ENCODE measurements around the gene LRIT1. TPM values are rescaled to one million over a fixed set of nuclear protein-coding genes. Genes with fewer than 3 reads are reported as not detected.
A peak's percentile ranks its signal among the peaks of the same experiment; 100 is the strongest.

The LRIT1 gene
- total RNA-seq, 6 donors from 2014 or later = not detected

DNA sequence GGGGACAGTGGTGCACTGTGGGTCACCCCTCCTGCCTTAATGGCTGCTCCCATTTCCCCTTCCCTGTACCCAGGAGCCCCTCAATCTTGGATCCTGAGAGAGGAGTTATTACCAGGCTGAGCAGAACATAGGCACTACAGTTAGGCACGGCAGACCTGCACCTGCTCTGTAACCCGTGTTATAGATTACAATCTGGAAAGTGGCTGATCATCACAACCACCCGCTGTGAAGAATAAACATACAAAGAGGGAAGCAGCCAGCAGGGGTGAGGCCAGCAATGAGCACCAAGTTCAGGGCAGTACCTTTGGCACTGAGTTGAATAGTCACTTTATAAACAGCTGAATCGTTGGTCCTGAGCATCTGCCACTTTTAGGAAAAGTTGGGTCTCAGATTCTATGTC lies 45.3 kb downstream of the LRIT1 start:
- TF ChIP-seq POLR2AphosphoS5 (IDR thresholded peaks at IDR 0.05) (no peak), EP300 (IDR thresholded peaks at IDR 0.05) (no peak), POLR2A (IDR thresholded peaks at IDR 0.05) (no peak)
- TF ChIP-seq, protein P1, sequence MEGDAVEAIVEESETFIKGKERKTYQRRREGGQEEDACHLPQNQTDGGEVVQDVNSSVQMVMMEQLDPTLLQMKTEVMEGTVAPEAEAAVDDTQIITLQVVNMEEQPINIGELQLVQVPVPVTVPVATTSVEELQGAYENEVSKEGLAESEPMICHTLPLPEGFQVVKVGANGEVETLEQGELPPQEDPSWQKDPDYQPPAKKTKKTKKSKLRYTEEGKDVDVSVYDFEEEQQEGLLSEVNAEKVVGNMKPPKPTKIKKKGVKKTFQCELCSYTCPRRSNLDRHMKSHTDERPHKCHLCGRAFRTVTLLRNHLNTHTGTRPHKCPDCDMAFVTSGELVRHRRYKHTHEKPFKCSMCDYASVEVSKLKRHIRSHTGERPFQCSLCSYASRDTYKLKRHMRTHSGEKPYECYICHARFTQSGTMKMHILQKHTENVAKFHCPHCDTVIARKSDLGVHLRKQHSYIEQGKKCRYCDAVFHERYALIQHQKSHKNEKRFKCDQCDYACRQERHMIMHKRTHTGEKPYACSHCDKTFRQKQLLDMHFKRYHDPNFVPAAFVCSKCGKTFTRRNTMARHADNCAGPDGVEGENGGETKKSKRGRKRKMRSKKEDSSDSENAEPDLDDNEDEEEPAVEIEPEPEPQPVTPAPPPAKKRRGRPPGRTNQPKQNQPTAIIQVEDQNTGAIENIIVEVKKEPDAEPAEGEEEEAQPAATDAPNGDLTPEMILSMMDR (IDR thresholded peaks at IDR 0.05) = no peak
- ATAC-seq (ENCODE audit: low FRiP score in 2 of 2) (no peak), DNase-seq (no peak)
- Histone ChIP-seq H3K36me3 (no peaks in the 10 kb centered on the region), H3K27ac (no peak overlapping the region), H3K27me3 (peaks cover 0 to 23% (median 9%) of the 10 kb centered on the region in 4 donors), H3K4me1 (peaks cover 5 to 15% (median 12%) of the 10 kb centered on the region in 4 donors), H3K4me3 (no peak overlapping the region), H3K9me3 (no peaks in the 10 kb centered on the region)
- 20 to 22% methylated on average over 2 to 4 of the region's 4 CpGs for WGBS, 2 donors

DNA sequence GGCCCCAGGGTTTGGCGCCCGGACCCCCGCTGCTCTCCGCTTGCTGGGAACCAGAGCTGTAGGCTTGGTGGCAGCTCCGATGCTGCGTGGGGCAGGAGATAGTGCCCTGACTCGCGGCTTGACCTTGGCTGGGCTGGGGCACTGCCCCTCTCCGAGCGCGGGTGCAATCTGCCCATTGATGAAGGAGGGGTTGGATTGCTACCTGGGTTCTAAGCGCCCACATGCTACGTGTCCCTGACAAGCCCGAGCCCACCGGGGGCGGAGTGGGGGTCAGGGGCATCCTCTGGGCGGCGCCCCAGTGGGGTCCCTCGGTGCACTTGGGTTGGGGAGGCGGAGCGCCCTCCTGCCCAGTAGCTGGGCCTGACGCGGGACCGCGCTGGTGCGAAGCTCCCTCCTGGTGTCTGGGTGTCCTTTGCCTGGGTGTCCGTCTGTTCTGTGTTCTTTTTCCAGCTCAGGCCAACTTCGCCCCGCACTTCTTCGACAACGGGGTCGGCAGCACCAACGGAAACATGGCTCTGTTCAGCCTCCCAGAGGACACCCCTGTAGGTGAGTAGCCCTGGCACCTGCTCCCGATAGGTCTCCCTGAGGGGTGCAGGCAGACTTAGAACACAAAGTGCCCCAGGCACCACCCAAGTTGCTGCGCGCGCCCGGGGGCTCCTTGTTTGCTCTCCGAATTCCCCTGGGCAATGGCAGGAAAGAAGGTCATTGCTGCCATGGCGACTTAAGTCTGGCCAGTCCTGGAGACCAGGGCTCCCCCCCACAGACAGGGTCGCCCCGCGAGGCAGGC lies 46.1 kb downstream of the LRIT1 start:
- Histone ChIP-seq H3K27ac (no peak overlapping the region), H3K27me3 (peaks cover 0 to 23% (median 9%) of the 10 kb centered on the region in 4 donors), H3K4me1 (peaks cover 5 to 15% (median 12%) of the 10 kb centered on the region in 4 donors), H3K4me3 (peak overlapping the region in 3 of 4 donors; percentile 35 to 53 (median 43)), H3K9me3 (no peaks in the 10 kb centered on the region), H3K36me3 (no peaks in the 10 kb centered on the region)
- 36 to 50% methylated on average over 11 to 25 of the region's 43 CpGs for WGBS, 2 donors
- TF ChIP-seq EP300 (IDR thresholded peaks at IDR 0.05) (no peak), POLR2A (IDR thresholded peaks at IDR 0.05) (no peak), POLR2AphosphoS5 (IDR thresholded peaks at IDR 0.05) (no peak)
- TF ChIP-seq, protein P1 (IDR thresholded peaks at IDR 0.05) = no peak
- ATAC-seq (ENCODE audit: low FRiP score in 2 of 2) (no peak), DNase-seq (peak in 1 of 2 donors; percentile 75)

DNA sequence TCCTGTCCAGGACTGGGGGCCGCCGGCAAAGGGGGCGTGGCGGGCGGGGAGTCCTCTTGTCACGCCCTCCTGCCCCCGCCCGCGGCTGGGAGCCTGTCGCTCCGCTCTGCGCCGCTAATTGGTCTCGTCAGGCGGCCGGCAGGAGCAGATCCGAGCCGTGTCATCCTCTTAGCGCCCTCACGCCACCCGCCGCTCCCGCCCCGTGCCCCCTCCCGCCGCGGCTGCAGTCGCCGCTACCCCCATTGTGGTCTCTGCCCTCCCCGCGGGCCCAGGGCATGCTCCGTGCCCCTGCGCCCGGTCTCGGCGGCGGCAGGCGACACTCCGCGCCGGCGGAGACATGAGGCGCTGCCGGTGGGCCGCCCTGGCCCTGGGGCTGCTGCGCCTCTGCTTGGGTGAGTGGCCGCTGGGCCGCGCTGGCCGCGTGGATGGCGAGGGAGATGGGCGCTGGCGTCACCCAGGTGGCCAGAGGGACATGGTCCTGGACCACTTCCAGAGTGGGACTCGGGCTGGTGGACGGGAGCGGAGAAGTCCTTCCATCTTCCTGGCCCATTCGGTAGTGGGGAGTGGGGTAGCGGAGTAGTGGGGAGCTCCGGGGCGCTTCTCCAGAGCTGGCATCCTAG lies 46.8 kb downstream of the LRIT1 start, which contains the start of gene CDHR1:
Gene CDHR1, plus strand, starts transcription at position 114 of the 620 bp plus-strand sequence. Its CDS starts 224 bp downstream, at position 338.
- no CpG with 5 or more reads among the region's 61 CpGs for WGBS, 2 donors
- H3K27me3 ChIP-seq = peaks cover 0 to 23% (median 9%) of the 10 kb centered on the region in 4 donors
- ATAC-seq (ENCODE audit: low FRiP score in 2 of 2) (peak in 1 of 2 donors; percentile 39), DNase-seq (peak; percentile 41 to 89)
- TF ChIP-seq EP300 (IDR thresholded peaks at IDR 0.05) (no peak), POLR2A (IDR thresholded peaks at IDR 0.05) (no peak), POLR2AphosphoS5 (IDR thresholded peaks at IDR 0.05) (no peak)
- TF ChIP-seq, protein P1 (IDR thresholded peaks at IDR 0.05) = no peak
- no peak within 1 kb of the TSS for H3K27ac ChIP-seq
- H3K4me3 ChIP-seq = peak within 1 kb of the TSS in 3 of 4 donors; percentile 35 to 53 (median 43)
- H3K36me3 ChIP-seq = no peaks in the 10 kb centered on the region
- H3K9me3 ChIP-seq = no peaks in the 10 kb centered on the region
- H3K4me1 ChIP-seq = peaks cover 5 to 15% (median 12%) of the 10 kb centered on the region in 4 donors

DNA sequence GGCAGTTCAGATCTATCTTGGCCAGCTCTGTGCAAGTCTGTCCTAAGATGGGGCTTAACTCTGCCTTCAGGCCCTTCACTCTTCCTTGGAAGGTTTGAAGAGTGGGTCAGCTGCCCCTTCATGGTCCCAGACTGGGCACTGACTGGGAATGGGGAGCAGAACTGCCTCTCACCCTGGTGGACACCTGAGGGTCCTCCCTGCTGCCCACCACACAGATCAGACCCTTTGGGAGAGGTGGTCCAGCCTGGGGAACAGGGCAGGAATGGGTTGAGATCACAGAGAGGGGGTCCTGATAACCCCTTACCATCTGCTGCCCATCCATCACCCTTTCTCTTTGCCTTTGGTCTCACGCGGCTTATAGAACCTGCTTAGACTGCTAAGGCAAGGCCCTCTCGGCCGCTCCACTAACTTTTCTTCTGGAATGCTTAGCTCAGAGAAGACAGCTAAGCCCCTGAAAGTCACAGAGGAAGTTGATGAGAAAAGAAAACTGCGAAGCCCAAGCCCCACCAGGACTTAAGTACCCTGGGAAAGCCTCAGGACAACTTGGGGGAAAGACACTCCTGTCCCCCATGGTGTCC lies 47.4 kb downstream of the LRIT1 start:
- Histone ChIP-seq H3K27me3 (peaks cover 0 to 23% (median 9%) of the 10 kb centered on the region in 4 donors), H3K9me3 (no peaks in the 10 kb centered on the region), H3K4me3 (peak overlapping the region in 3 of 4 donors; percentile 35 to 53 (median 43)), H3K4me1 (peaks cover 5 to 15% (median 12%) of the 10 kb centered on the region in 4 donors), H3K27ac (no peak overlapping the region), H3K36me3 (no peaks in the 10 kb centered on the region)
- WGBS, 2 donors = 21 to 30% methylated on average over 5 of the region's 5 CpGs
- no peak for ATAC-seq (ENCODE audit: low FRiP score in 2 of 2)
- DNase-seq = no peak
- TF ChIP-seq POLR2A (IDR thresholded peaks at IDR 0.05) (no peak), POLR2AphosphoS5 (IDR thresholded peaks at IDR 0.05) (no peak), EP300 (IDR thresholded peaks at IDR 0.05) (no peak)
- TF ChIP-seq, protein P1 (IDR thresholded peaks at IDR 0.05) = no peak
